Loucy (cell line): Measurements from ENCODE around the gene SLC17A2.

Source experiments
- H2AFZ ChIP-seq: fragments of 200-600 bp; sonication (generic); 2 replicates; pipeline ENCODE4 v1.6.0; 2016; ENCODE audit warnings: antibody characterized with exemption, mild to moderate bottlenecking, low read length, moderate library complexity
- H3F3A ChIP-seq: fragments of 200-600 bp; 2 replicates; pipeline ENCODE4 v1.6.0; 2016; ENCODE audit warnings: antibody characterized with exemption, low read depth, mild to moderate bottlenecking
- H3K27me3 ChIP-seq: fragments of 200-600 bp; sonication (generic); 2 replicates; pipeline ENCODE4 v1.6.1; 2014; ENCODE audit warnings: low read length, mild to moderate bottlenecking; ENCODE audit not compliant: insufficient read depth, poor library complexity, severe bottlenecking
- H3K36me3 ChIP-seq: fragments of 200-600 bp; sonication (generic); 2 replicates; pipeline ENCODE4 v1.6.1; 2016; ENCODE audit warnings: low read length; ENCODE audit not compliant: insufficient read depth
- H3K4me1 ChIP-seq: fragments of 200-600 bp; sonication (generic); 2 replicates; pipeline ENCODE4 v1.5.1; 2014; ENCODE audit warnings: low read length, mild to moderate bottlenecking; ENCODE audit not compliant: insufficient read depth, poor library complexity, severe bottlenecking
- H3K4me2 ChIP-seq: fragments of 200-600 bp; sonication (generic); 2 replicates; pipeline ENCODE4 v1.6.0; 2014; ENCODE audit warnings: antibody characterized with exemption, low read length, low read depth, mild to moderate bottlenecking; ENCODE audit not compliant: poor library complexity, severe bottlenecking
- H3K4me3 ChIP-seq: fragments of 200-600 bp; sonication (generic); 2 replicates; pipeline ENCODE4 v1.5.1; 2014; ENCODE audit warnings: low read length, mild to moderate bottlenecking, mixed read lengths; ENCODE audit not compliant: poor library complexity, severe bottlenecking
- H3K79me2 ChIP-seq: fragments of 200-600 bp; sonication (generic); 2 replicates; pipeline ENCODE4 v1.6.1; 2014; ENCODE audit warnings: low read length; ENCODE audit not compliant: insufficient read depth
- H3K9ac ChIP-seq: fragments of 200-600 bp; sonication (generic); 2 replicates; pipeline ENCODE4 v1.6.0; 2014; ENCODE audit warnings: mild to moderate bottlenecking, low read depth, low read length, moderate library complexity; ENCODE audit not compliant: poor library complexity, severe bottlenecking
- H3K9me2 ChIP-seq: fragments of 200-600 bp; sonication (generic); replicated peaks from 2 replicates; pipeline ENCODE4 v1.6.1; 2016; ENCODE audit warnings: low read depth, low read length, mixed read lengths
- H3K9me3 ChIP-seq: fragments of 200-600 bp; sonication (generic); 2 replicates; pipeline ENCODE4 v1.6.1; 2014; ENCODE audit warnings: mild to moderate bottlenecking, antibody characterized with exemption, low read length, low read depth; ENCODE audit not compliant: insufficient read depth
- H4K20me1 ChIP-seq: fragments of 200-600 bp; sonication (generic); 2 replicates; pipeline ENCODE4 v1.6.0; 2014; ENCODE audit warnings: antibody characterized with exemption, low read length, mild to moderate bottlenecking; ENCODE audit not compliant: insufficient read depth, poor library complexity, severe bottlenecking
- CTCF ChIP-seq: fragments of 200-600 bp; sonication (generic); conservative IDR thresholded peaks from 2 replicates; pipeline ENCODE4 v1.5.1; 2014; ENCODE audit warnings: mild to moderate bottlenecking, antibody characterized with exemption, low read length
- EZH2phosphoT487 ChIP-seq: fragments of 200-600 bp; IDR thresholded peaks from 2 replicates; pipeline ENCODE4 v1.6.1; 2018; ENCODE audit warnings: antibody characterized with exemption, mild to moderate bottlenecking, moderate library complexity, borderline replicate concordance

SLC17A2 gene

GRCh38 chr6:25960734-25961133, 30.2 kb upstream of the SLC17A2 start:
- Histone ChIP-seq H3K4me2 (peak overlapping the region; percentile 98), H3K9ac (no peak overlapping the region), H3F3A (peaks cover 8% of the 10 kb centered on the region), H2AFZ (no peak overlapping the region), H3K9me3 (peaks cover 26% of the 10 kb centered on the region; the same call in 1 of the 2 replicates), H4K20me1 (no peaks in the 10 kb centered on the region), H3K4me1 (peaks cover 37% of the 10 kb centered on the region), H3K4me3 (peak overlapping the region; percentile 85), H3K36me3 (no peaks in the 10 kb centered on the region), H3K79me2 (peaks cover 23% of the 10 kb centered on the region), H3K9me2 (no peaks in the 10 kb centered on the region), H3K27me3 (no peaks in the 10 kb centered on the region)
- TF ChIP-seq CTCF, result no peak
- TF ChIP-seq EZH2phosphoT487, result no peak

- Histone ChIP-seq H3K4me3 (no peak overlapping the region), H2AFZ (no peak overlapping the region)
These were observed 29.5 kb upstream of the SLC17A2 start for GRCh38 chr6:25959890-25960536.

DNA sequence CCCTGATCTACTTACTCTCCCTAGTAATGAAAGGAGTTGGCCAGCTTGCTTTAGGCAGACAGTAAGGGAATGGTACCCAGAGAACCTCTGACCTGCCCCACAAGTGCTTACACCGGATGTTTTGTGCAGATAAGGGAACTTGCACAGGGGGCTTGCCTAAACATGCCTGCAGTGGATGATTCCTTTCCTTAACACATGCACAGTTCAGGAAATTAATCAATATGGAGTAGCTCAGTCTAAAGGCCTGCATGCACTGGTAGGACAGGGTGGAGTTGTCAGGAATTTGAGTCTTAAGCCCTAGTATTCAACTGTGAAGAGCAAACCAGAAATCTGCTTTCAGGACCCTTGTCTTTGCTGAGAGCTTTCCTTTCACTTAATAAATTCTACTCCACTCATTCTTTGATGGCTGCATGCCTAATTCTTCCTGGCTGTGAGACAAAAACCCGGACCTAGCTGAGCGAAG, 28.2 kb upstream of the SLC17A2 start:
- Histone ChIP-seq H3K4me1 (peaks cover 25% of the 10 kb centered on the region), H3K36me3 (no peaks in the 10 kb centered on the region), H3F3A (peaks cover 8% of the 10 kb centered on the region), H3K4me2 (no peak overlapping the region), H3K79me2 (peaks cover 5% of the 10 kb centered on the region), H3K9ac (no peak overlapping the region), H4K20me1 (no peaks in the 10 kb centered on the region), H3K4me3 (no peak overlapping the region), H3K9me2 (no peaks in the 10 kb centered on the region), H3K27me3 (no peaks in the 10 kb centered on the region), H3K9me3 (peaks cover 26% of the 10 kb centered on the region; the same call in 1 of the 2 replicates), H2AFZ (no peak overlapping the region)
- TF ChIP-seq EZH2phosphoT487, result no peak
- TF ChIP-seq CTCF, result no peak

More at GRCh38 chr6:25959890-25960536, 29.5 kb upstream of the SLC17A2 start:
- H3K79me2 ChIP-seq, result peaks cover 18% of the 10 kb centered on the region
- no peak overlapping the region for H3K4me2 ChIP-seq
- peaks cover 35% of the 10 kb centered on the region for H3K4me1 ChIP-seq
- H3K9me3 ChIP-seq, result peaks cover 26% of the 10 kb centered on the region; the same call in 1 of the 2 replicates
- no peak overlapping the region for H3K9ac ChIP-seq
- no peaks in the 10 kb centered on the region for H3K36me3 ChIP-seq
- TF ChIP-seq CTCF (no peak), EZH2phosphoT487 (no peak)
- no peaks in the 10 kb centered on the region for H4K20me1 ChIP-seq
- H3K27me3 ChIP-seq, result no peaks in the 10 kb centered on the region
- no peaks in the 10 kb centered on the region for H3K9me2 ChIP-seq
- peaks cover 8% of the 10 kb centered on the region for H3F3A ChIP-seq
